K562 (cell line): ENCODE data around the gene SNX9. TPM values are rescaled to one million over a fixed set of nuclear protein-coding genes. Genes with fewer than 3 reads are reported as not detected.

Experiments used
- ATAC-seq: fragments of 200-7000 bp; cut with Tn5 transposase; 3 replicates; pipeline ENCODE4 v1.9.1; 2020; ENCODE audit warnings: moderate library complexity
- BruUV-seq: library from RNA; stranded (reverse); fragments of 400-500 nt; replicated peaks from 2 replicates; lab custom pipeline; 2021; lab: Mats Ljungman, UMichigan
- CTCF ChIA-PET: fragments of 300-600 bp; formaldehyde crosslinking; extraction: SDS; loops from one replicate; lab custom pipeline; 2021; ENCODE audit warnings: low intra/inter-chr PET ratio; lab: Yijun Ruan, JAX
- POLR2A ChIA-PET: fragments of 300-600, 350-650 bp; sonication (Branson Sonifier 250); formaldehyde crosslinking; extraction: SDS; loops from one replicate; lab custom pipeline; 2021; ENCODE audit warnings: antibody characterized with exemption, inconsistent platforms; lab: Yijun Ruan, JAX
- DNase-seq, 4 experiments: peaks; one replicate each; pipeline versions ENCODE4 v3.0.0 to v3.0.0-alpha.2; 2011 to 2018; ENCODE audit warnings: low spot score in 3 of 4, mixed read lengths in 3 of 4; ENCODE audit errors: extremely low read depth in 1 of 4
- FAIRE-seq: peaks from 2 replicates; lab custom pipeline; 2011; peaks lifted over from hg19 to GRCh38; lab: Jason Lieb, UNC
- H2AFZ ChIP-seq: 2 replicates; pipeline ENCODE4 v1.6.0; 2011; ENCODE audit warnings: low read depth, low read length, control low read depth, inconsistent platforms
- H3K27ac ChIP-seq: fragments of 200-600 bp; 3 replicates; pipeline ENCODE4 v1.8.0; 2011; ENCODE audit warnings: low read depth, mild to moderate bottlenecking, control low read depth, inconsistent platforms, low read length, moderate library complexity, mixed read lengths; ENCODE audit errors: extremely low read depth
- H3K27me3 ChIP-seq, 2 experiments: fragments of 300-600 bp in 1 of 2; 2 replicates in 1 of 2; 3 replicates in 1 of 2; pipeline versions ENCODE4 v1.6.0 to v1.8.0; 2011; ENCODE audit warnings: inconsistent platforms in 2 of 2, low read length in 2 of 2, mild to moderate bottlenecking in 1 of 2, mixed read lengths in 1 of 2, moderate library complexity in 1 of 2; ENCODE audit not compliant: control insufficient read depth in 2 of 2, insufficient read depth in 2 of 2
- H3K36me3 ChIP-seq: fragments of 300-600 bp; 3 replicates; pipeline ENCODE4 v1.8.0; 2011; ENCODE audit warnings: mild to moderate bottlenecking, low read length, inconsistent platforms; ENCODE audit not compliant: control insufficient read depth, insufficient read depth
- H3K4me1 ChIP-seq, 2 experiments: fragments of 200-600 bp in 1 of 2; replicated peaks in 1 of 2; 2 replicates in 1 of 2; 3 replicates in 1 of 2; pipeline versions ENCODE4 v1.5.1 to v1.8.0; 2011; ENCODE audit warnings: inconsistent platforms in 2 of 2, low read length in 2 of 2, mild to moderate bottlenecking in 1 of 2, mixed read lengths in 1 of 2, moderate library complexity in 1 of 2; ENCODE audit not compliant: control insufficient read depth in 2 of 2, insufficient read depth in 2 of 2
- H3K4me2 ChIP-seq: 2 replicates; pipeline ENCODE4 v1.6.1; 2011; ENCODE audit warnings: low read length, control low read depth, inconsistent platforms, mixed read lengths; ENCODE audit not compliant: insufficient read depth
- H3K4me3 ChIP-seq: fragments of 200-600 bp; sonication (generic), shearing (Covaris generic); 2 replicates; pipeline ENCODE4 v1.5.1; 2016; ENCODE audit warnings: control low read depth, inconsistent platforms
- H3K79me2 ChIP-seq: fragments of 200-600 bp; 3 replicates; pipeline ENCODE4 v1.8.0; 2011; ENCODE audit warnings: low read length, inconsistent platforms; ENCODE audit not compliant: control insufficient read depth, insufficient read depth
- H3K9ac ChIP-seq, 2 experiments: 2 replicates each; pipeline versions ENCODE4 v1.6.0 to v1.6.1; 2011; ENCODE audit warnings: low read depth in 2 of 2, low read length in 2 of 2, control low read depth in 1 of 2, inconsistent platforms in 1 of 2, mild to moderate bottlenecking in 1 of 2, mixed read lengths in 1 of 2; ENCODE audit not compliant: insufficient read depth in 1 of 2
- H3K9me1 ChIP-seq: one replicate; pipeline ENCODE4 v1.6.0; 2011; ENCODE audit warnings: inconsistent platforms, mild to moderate bottlenecking, low read length, moderate library complexity; ENCODE audit not compliant: control insufficient read depth, insufficient read depth
- H3K9me3 ChIP-seq: replicated peaks from 2 replicates; pipeline ENCODE4 v1.5.1; 2011; ENCODE audit warnings: low read depth, low read length, inconsistent platforms; ENCODE audit not compliant: control insufficient read depth, insufficient read depth
- H4K20me1 ChIP-seq: replicated peaks from 2 replicates; pipeline ENCODE4 v1.6.1; 2011; ENCODE audit warnings: low read length, inconsistent platforms, mixed read lengths; ENCODE audit not compliant: control insufficient read depth, insufficient read depth
- BACH1 ChIP-seq: fragments of 200-800 bp; sonication (Bioruptor generic); IDR thresholded peaks from 2 replicates; pipeline ENCODE4 v1.6.1; 2016; ENCODE audit warnings: missing genetic modification characterization, missing compliant biosample characterization
- BCOR ChIP-seq: fragments of 450-650 bp; IDR thresholded peaks from 2 replicates; pipeline ENCODE4 v1.6.1; 2016
- FOXK1 ChIP-seq: sonication (generic); formaldehyde crosslinking; IDR thresholded peaks from 2 replicates; pipeline ENCODE4 v1.8.0; 2022; ENCODE audit warnings: missing genetic modification reagents, mild to moderate bottlenecking, borderline replicate concordance
- HCFC1 ChIP-seq: IDR thresholded peaks from 2 replicates; pipeline ENCODE4 v1.6.1; 2012; ENCODE audit warnings: low read depth, low read length, improper control_type of control experiment
- HIVEP1 ChIP-seq: fragments of 250-450 bp; sonication (Bioruptor Pico); IDR thresholded peaks from 2 replicates; pipeline ENCODE4 v1.4.0; 2020; ENCODE audit warnings: mild to moderate bottlenecking
- HLTF ChIP-seq: fragments of 450-650 bp; IDR thresholded peaks from 2 replicates; pipeline ENCODE4 v1.6.1; 2016
- MAFK ChIP-seq: IDR thresholded peaks from 2 replicates; pipeline ENCODE4 v1.6.1; 2011; ENCODE audit warnings: low read length, improper control_type of control experiment
- NFIX ChIP-seq: fragments of 250-450 bp; sonication (Bioruptor Pico); IDR thresholded peaks from 2 replicates; pipeline ENCODE4 v1.4.0; 2020; ENCODE audit warnings: low read depth, mild to moderate bottlenecking, moderate library complexity
- NRF1 ChIP-seq, 2 experiments: fragments of 450-650 bp; IDR thresholded peaks in 1 of 2; conservative IDR thresholded peaks in 1 of 2; 2 replicates each; pipeline ENCODE4 v1.6.1; 2014; ENCODE audit warnings: mild to moderate bottlenecking in 2 of 2
- STAT5A ChIP-seq: IDR thresholded peaks from 2 replicates; pipeline ENCODE4 v1.6.1; 2012; ENCODE audit warnings: low read length, inconsistent platforms, borderline replicate concordance
- TGIF2 ChIP-seq: sonication (generic); formaldehyde crosslinking; IDR thresholded peaks from 2 replicates; pipeline ENCODE4 v1.8.1; 2022; ENCODE audit warnings: mild to moderate bottlenecking, missing genetic modification reagents, moderate library complexity
- WHSC1 ChIP-seq: IDR thresholded peaks from one replicate; pipeline ENCODE4 v1.6.1; 2012; ENCODE audit warnings: low read length, control low read depth, inconsistent platforms
- ZC3H4 ChIP-seq: sonication (generic); formaldehyde crosslinking; IDR thresholded peaks from 2 replicates; pipeline ENCODE4 v1.9.0; 2021; ENCODE audit warnings: missing genetic modification reagents, borderline replicate concordance
- ZNF175 ChIP-seq: fragments of 200-800 bp; sonication (Bioruptor generic); IDR thresholded peaks from 2 replicates; pipeline ENCODE4 v1.6.1; 2016; ENCODE audit warnings: low read depth, mild to moderate bottlenecking, missing genetic modification characterization, missing compliant biosample characterization
- ZNF282 ChIP-seq: sonication (generic); formaldehyde crosslinking; IDR thresholded peaks from 2 replicates; pipeline ENCODE4 v1.8.1; 2023; ENCODE audit warnings: missing genetic modification reagents
- ZZZ3 ChIP-seq: fragments of 450-650 bp; IDR thresholded peaks from 2 replicates; pipeline ENCODE4 v1.6.1; 2016; ENCODE audit warnings: antibody characterized with exemption, mild to moderate bottlenecking, moderate library complexity
- WGBS: fragments of 100-300 bp; shearing (Covaris generic); methylation state at CpG from one replicate; pipeline ENCODE4 v1.1.6; 2016; ENCODE audit warnings: low coverage, mixed read lengths; ENCODE audit not compliant: insufficient coverage; ENCODE audit errors: missing lambda C conversion rate; 5-methylcytosine and 5-hydroxymethylcytosine counted together
- in situ Hi-C: fragments of 300-500 bp; cut with MboI; formaldehyde crosslinking; loops from 4 replicates; pipeline ENCODE4 v1.15.0; 2018; ENCODE audit warnings: inconsistent platforms, mixed read lengths
- intact Hi-C: fragments of 100-400 bp; cut with micrococcal nuclease; formaldehyde crosslinking; loops from 2 replicates; pipeline ENCODE4 v1.14.2; 2022
- polyA plus RNA-seq, 8 experiments: library from polyadenylated mRNA; depleted of rRNA in 4 of 8; stranded (reverse) in 5 of 8; unstranded in 3 of 8; fragments of >200 nt; fragmentation: Nextera tagmentation in 2 of 8; fragmentation: Illumina TruSeq in 1 of 8; extraction: Ambion mirVana in 2 of 8; extraction: Trizol in 1 of 8; gene quantifications; 2 replicates each; pipeline versions ENCODE4 v1.2.1 to v1.2.3, GENCODE V29; 2011 to 2014; ENCODE audit warnings: inconsistent platforms in 1 of 8, missing spikeins in 1 of 8
- total RNA-seq, 7 experiments: library from RNA; depleted of rRNA in 6 of 7; stranded (reverse); fragments of >200 nt in 6 of 7; fragmentation: Illumina TruSeq in 2 of 7; extraction: Trizol in 2 of 7; gene quantifications; 2 replicates each; pipeline versions ENCODE4 v1.2.1 to v1.2.3, GENCODE V29; 2011 to 2021; ENCODE audit warnings: low replicate concordance in 1 of 7
- TF ChIP-seq, protein P1 (sequence below): fragments of 250-450 bp; sonication (Bioruptor Pico); IDR thresholded peaks from 2 replicates; pipeline ENCODE4 v1.8.0; 2022; ENCODE audit warnings: moderate library complexity, mild to moderate bottlenecking, inconsistent platforms
- TF ChIP-seq, protein P2 (sequence below), 2 experiments: IDR thresholded peaks in 1 of 2; conservative IDR thresholded peaks in 1 of 2; 2 replicates each; pipeline ENCODE4 v1.6.1; 2016; ENCODE audit warnings: low read depth in 2 of 2, mild to moderate bottlenecking in 1 of 2, missing compliant biosample characterization in 1 of 2, missing genetic modification characterization in 1 of 2, moderate library complexity in 1 of 2
- TF ChIP-seq, protein P3 (sequence below): sonication (generic); formaldehyde crosslinking; IDR thresholded peaks from 2 replicates; pipeline ENCODE4 v1.8.0; 2022; ENCODE audit warnings: mild to moderate bottlenecking, missing genetic modification reagents

SNX9 gene
- total and polyA plus RNA-seq, 9 of the 15 experiments (the other 6 are each of a cell fraction or from before 2014, with no cell fraction given) = 6.0 to 81.7 (median 57.1) TPM

DNA sequence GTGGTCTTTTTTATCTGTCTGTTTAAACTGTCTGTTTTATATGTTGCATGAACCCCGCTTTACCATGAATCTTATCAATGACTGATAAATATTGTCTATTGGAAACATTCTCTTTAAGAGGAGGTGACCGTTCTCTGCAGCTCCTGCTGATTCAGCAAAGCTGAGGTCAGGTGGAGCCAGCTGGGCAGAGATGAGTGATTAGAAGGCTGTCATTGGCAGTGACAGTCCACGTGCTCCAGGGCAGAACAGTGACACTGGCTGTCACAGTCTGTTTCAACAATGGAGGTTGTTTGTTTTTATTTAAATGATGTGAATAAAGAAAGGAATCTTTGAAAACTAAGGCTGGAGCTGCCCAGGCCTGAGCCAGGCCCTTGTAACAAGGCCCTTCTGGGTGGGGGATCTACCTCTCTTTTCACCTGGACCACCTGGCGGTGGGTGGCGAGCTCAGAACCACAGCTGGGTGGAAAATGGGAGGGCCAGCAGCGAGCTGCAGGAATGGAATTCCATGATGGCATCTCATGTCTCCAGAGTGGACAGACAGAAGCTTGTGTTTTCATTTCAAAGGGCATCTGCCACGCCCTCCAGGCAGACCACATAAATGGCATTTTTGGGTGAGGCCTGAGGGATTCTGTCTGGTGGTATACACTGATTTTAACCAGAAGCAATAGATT lies 171.2 kb downstream of the SNX9 start:
- H2AFZ ChIP-seq = no peak overlapping the region
- H3K4me3 ChIP-seq = no peak overlapping the region
- H3K4me1 ChIP-seq = peaks cover 28 to 36% of the 10 kb centered on the region in 2 experiments
- no peak for ATAC-seq
- H3K9me3 ChIP-seq = no peaks in the 10 kb centered on the region
- ChIA-PET POLR2A (interaction anchor here (0.6 to 3.8 kb wide), 4 partner anchors 9 to 535 kb away, joined by 3 to 15 read pairs (median 8); partner anchors contain the start of gene SYNJ2), CTCF (no interaction called here)
- H3K36me3 ChIP-seq = peaks cover 7% of the 10 kb centered on the region; the same call in 1 of the 3 replicates
- H3K27me3 ChIP-seq = no peaks in the 10 kb centered on the region
- FAIRE-seq = no peak
- H3K9ac ChIP-seq = no peak overlapping the region
- intact Hi-C loops = no loop called here
- 78% methylated on average over 7 of the region's 7 CpGs for WGBS
- H3K9me1 ChIP-seq = peaks cover 9% of the 10 kb centered on the region
- H3K79me2 ChIP-seq = peaks cover 71% of the 10 kb centered on the region
- H3K27ac ChIP-seq = no peak overlapping the region
- H4K20me1 ChIP-seq = peaks cover 26% of the 10 kb centered on the region
- peak in 2 of 4 experiments; percentile 53 to 56 for DNase-seq
- H3K4me2 ChIP-seq = no peak overlapping the region
- no TSS peak for BruUV-seq
- in situ Hi-C loops = no loop called here
- no peak for TF ChIP-seq NRF1 (conservative IDR thresholded peaks at IDR 0.05 in 1 of 2, IDR thresholded peaks at IDR 0.05 in 1 of 2)
- no peak for TF ChIP-seq STAT5A
- TF ChIP-seq HCFC1 = no peak
- no peak for TF ChIP-seq HIVEP1 (CRISPR knock-in tag)
- no peak for TF ChIP-seq BCOR
- no peak for TF ChIP-seq NFIX (CRISPR knock-in tag)
- TF ChIP-seq, protein P1, sequence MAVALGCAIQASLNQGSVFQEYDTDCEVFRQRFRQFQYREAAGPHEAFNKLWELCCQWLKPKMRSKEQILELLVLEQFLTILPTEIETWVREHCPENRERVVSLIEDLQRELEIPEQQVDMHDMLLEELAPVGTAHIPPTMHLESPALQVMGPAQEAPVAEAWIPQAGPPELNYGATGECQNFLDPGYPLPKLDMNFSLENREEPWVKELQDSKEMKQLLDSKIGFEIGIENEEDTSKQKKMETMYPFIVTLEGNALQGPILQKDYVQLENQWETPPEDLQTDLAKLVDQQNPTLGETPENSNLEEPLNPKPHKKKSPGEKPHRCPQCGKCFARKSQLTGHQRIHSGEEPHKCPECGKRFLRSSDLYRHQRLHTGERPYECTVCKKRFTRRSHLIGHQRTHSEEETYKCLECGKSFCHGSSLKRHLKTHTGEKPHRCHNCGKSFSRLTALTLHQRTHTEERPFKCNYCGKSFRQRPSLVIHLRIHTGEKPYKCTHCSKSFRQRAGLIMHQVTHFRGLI (CRISPR knock-in tag) = no peak
- TF ChIP-seq, protein P2, sequence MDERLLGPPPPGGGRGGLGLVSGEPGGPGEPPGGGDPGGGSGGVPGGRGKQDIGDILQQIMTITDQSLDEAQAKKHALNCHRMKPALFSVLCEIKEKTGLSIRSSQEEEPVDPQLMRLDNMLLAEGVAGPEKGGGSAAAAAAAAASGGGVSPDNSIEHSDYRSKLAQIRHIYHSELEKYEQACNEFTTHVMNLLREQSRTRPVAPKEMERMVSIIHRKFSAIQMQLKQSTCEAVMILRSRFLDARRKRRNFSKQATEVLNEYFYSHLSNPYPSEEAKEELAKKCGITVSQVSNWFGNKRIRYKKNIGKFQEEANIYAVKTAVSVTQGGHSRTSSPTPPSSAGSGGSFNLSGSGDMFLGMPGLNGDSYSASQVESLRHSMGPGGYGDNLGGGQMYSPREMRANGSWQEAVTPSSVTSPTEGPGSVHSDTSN (CRISPR knock-in tag; IDR thresholded peaks at IDR 0.05; ENCODE audit: low read depth) = no peak
- TF ChIP-seq, protein P2 (tag; conservative IDR thresholded peaks at IDR 0.05; ENCODE audit: low read depth) = peak; percentile 29; the same call in 1 of the 2 replicates
- TF ChIP-seq WHSC1 = no peak
- TF ChIP-seq HLTF = no peak
- TF ChIP-seq ZNF282 = no peak
- peak; percentile 83 for TF ChIP-seq MAFK
- no peak for TF ChIP-seq TGIF2 (CRISPR knock-in tag)
- no peak for TF ChIP-seq ZZZ3
- TF ChIP-seq BACH1 (tag) = no peak
- no peak for TF ChIP-seq ZNF175
- no peak for TF ChIP-seq FOXK1 (CRISPR knock-in tag)
- TF ChIP-seq, protein P3, sequence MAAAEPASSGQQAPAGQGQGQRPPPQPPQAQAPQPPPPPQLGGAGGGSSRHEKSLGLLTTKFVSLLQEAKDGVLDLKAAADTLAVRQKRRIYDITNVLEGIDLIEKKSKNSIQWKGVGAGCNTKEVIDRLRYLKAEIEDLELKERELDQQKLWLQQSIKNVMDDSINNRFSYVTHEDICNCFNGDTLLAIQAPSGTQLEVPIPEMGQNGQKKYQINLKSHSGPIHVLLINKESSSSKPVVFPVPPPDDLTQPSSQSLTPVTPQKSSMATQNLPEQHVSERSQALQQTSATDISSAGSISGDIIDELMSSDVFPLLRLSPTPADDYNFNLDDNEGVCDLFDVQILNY = no peak
- no peak for TF ChIP-seq ZC3H4 (CRISPR knock-in tag)
